NCI-H146 treated with DMSO at 0.1 percent for 48 hours (cell line): Measurements from ENCODE around the gene NF2.
"Not testable (repeated sequence)": the region's sequence is repeated elsewhere in the genome, so short reads cannot be mapped to it uniquely, and the experiment has no call there.

Experiments
- DNase-seq: peaks from one replicate; lab custom pipeline; 2025; ENCODE audit not compliant: unreplicated experiment; lab: John Stamatoyannopoulos, UW

NF2 gene

DNA sequence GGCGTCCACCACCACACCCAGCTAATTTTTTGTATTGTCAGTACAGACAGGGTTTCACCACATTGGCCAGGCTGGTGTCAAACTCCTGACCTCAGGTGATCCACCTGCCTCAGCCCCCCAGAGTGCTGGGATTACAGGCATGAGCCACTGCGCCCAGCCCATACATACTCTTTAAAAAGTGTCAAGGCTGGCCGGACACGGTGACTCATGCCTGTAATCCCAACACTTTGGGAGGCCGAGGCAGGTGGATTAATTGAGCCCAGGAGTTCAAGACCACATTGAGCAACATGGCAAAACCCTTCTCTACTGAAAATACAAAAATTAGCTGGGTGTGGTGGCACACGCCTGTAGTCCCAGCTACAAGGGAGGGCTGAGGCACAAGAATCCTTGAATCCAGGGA lies 9.0 kb upstream of the NF2 start:
- DNase-seq: not testable (repeated sequence)

DNA sequence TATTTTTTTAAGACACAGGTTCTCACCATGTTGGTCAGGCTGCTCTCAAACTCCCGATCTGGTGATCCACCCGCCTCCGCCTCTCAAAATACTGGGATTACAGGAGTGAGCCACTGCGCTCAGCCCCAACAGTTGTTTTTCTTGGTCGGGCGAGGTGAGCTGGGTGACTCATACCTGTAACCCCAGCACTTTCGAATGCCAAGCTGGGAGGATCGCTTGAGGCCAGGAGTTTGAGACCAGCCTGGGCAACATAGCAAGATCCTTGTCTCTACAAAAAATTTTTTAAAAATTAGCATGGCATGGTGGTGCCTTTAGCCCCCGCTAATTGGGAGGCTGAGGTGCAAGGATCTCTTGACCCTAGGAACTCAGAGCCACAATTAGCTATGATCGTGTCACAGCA lies 7.0 kb upstream of the NF2 start:
- DNase-seq: no peak

DNA sequence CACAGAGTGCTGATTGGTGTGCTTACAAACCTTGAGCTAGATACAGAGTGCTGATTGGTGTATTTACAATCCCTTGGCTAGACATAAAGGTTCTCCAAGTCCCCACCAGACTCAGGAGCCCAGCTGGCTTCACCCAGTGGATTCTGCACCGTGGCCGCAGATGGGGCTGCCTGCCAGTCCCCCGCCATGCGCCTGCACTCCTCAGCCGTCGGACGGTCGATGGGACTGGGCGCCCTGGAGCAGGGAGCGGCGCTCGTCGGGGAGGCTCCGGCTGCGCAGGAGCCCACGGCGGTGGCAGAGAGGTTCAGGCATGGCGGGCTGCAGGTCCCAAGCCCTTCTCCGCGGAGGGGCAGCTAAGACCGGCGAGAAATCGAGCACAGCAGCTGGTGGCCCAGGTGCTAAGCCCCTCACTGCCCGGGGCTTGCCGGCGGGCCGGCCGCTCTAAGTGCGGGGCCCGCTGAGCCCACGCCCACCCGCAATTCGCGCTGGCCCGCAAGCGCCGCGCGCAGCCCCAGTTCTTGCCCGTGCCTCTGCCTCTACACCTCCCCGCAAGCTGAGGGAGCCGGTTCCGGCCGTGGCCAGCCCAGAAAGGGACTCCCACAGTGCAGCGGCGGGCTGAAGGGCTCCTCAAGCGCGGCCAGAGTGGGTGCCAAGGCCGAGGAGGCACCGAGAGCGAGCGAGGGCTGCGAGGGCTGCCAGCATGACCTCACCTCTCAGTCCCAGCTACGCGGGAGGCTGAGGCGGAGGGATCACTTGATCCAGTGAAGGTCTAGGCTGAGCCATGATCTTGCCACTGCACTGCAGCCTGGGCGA lies 5.4 kb upstream of the NF2 start:
- not testable (repeated sequence) for DNase-seq

DNA sequence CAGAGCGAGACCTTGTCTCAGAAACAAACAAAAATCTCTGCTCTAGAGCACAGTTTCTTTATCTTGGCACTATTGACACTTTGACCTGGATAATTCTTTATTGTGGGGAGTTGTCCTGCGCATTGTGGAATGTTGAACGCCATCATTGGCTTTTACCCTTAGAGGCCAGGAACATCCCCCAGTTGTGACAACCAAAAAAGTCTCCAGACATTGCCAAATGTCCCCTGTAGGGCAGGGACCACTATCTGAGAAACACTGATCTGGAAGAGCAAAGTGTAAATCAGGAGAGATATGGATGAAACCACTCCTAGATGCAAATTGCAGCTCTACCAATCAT lies 4.8 kb upstream of the NF2 start:
- no peak for DNase-seq

DNA sequence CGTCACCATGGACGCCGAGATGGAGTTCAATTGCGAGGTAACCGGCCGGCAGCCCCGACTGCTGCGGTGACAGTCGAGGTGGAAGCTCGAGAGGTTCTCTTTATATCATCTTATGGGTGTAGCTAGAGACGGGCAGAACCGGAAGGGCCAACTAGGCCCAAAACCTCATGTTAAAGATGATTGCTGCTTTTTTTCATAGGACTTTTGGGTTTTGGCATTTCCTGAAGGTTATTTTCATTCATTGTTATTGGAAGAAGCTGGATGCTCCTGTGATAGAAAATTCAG lies 585 bp downstream of the NF2 start:
- DNase-seq: no peak

DNA sequence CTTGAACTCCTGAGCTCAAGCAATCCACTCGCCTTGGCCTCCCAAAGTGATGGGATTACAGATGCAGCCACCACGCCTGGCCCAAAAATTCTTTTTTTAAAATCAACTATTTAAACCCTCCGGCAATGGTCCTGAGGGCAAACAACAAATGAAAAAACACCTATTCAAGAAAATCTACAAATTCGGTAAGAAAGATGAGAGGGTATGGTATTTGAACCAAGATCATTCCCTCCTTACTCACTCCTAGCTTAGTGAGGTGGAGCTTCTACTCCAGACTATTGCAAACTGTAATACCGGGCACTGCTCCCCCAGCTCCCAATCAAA lies 2.1 kb downstream of the NF2 start:
- no peak for DNase-seq

DNA sequence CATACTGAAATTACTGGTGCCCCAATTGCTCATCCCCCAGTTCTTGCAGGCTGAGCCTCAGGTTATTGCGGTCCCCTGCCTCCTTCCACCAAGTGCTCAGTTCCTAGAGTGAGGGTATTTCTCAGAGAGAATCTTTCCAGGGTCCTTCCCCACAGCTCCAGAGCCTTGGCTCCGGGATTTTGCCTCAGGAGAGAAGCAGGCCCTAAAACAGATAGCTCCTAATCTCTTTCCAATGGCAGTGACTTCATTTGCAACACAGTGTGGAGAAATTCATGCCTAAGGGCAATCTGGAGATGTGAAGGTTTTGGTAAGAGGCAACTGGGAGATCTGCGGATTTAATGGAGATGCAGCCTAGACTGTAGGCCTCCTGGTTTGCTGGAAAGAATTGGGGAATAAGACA lies 2.9 kb downstream of the NF2 start:
- DNase-seq: no peak

DNA sequence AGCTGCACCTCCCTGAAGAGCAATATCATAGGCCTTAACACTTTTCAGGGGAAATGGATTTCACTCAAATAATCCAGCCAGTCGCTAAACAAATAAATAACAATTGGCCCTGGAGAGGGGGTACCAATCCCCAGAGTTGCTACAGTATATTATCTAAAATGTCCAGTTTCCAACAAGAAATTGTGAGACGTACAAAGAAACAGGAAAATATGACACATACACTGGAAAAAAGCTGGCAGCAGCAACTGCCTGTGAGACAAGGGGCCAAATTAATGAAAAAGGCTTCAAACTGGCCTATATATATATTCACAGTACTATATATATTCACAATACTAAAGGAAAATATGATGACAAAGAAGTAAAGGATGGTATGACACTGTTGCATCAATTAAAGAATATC lies 4.0 kb downstream of the NF2 start:
- no peak for DNase-seq

DNA sequence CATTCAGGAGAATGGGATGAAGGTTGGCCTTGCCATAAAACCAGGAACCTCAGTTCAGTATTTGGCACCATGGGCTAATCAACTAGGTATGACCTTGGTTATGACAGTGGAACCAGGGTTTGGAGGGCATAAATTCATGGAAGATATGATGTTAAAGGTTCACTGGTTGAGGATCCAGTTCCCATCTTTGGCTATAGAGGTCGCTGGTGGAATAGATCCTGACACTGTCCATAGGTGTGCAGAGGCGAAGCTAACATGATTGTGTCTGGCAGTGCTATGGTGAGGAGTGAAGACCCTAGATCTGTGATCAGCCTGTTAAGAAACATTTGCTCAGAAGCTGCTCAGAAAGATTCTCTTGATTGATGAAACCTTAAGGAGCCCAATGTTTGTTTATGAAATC lies 5.7 kb downstream of the NF2 start:
- no peak for DNase-seq

DNA sequence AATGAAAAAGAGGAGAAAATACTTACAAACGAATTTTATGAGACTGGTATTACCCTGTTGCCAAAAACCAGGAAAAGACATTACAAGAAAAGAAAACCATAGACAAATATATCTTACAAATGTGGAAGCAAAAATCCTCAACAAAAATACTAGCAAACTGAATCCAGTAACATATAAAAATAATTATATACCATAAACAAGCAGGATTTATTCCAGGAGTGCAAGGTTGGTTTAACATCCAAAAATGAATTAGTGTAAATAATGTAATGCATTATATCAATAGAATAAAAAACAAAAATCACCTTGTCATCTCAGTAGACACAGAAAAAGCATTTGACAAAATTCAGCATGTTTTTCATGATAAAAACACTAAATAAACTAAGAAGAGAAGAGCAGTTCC lies 7.3 kb downstream of the NF2 start:
- no peak for DNase-seq

DNA sequence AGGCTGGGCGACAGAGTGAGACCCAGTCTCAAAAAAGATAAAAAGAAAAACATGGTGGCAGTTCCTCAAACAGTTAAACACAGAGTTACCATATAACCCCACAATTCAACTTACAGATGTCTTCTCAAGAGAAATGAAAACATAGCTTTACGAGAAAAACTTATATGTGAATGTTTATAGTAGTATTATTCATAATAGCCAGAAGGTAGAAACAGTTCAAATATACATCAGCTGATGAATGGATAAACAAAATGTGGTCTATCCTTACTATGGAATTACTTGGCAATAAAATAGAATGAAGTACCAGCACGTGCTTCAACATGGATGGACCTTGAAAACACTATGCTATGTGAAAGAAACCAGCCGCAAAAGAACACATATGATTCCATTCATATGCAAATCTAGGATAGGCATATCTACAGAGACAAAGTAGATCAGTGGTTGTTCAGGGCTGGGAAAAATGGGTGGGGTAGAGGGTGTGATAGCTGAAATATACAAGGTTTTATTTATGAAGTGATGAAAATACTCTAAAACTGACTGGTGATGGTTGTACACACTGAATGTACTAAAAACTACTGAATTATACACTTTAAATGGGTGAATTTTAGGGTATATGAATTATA lies 12.4 kb downstream of the NF2 start:
- DNase-seq: no peak

DNA sequence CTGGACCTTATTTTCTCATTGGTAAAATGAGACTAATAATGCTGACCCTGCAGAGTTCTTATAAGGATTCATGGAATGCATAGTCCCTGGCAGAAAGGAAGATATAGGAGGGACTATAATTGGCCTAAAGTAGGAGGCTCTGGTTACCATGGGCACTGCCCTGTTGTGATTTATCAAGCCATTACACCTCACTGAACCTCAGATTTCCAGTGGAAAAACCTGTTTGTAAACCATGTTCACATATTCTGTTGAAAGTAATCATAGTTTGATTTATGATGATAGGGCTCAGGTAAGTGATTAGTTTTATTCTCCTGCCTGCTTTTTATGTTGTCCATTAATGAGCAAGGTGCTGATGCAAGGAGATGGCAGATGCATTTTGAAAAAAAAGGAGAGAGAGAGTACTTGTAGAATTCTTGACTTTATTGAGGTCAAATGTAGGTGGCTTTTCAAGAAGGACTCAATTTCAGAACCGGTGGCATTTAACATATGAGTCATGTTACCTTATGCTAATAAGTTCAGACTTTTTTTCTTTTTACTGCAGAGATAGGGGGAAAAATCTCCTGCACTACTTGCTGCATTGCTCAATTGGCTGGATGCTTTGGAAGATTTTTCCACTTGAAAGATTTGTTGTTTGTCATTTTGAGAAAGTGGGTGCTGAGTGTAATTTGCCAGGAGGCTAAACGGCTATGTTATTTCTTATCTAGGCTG lies 14.6 kb downstream of the NF2 start:
- DNase-seq: no peak

DNA sequence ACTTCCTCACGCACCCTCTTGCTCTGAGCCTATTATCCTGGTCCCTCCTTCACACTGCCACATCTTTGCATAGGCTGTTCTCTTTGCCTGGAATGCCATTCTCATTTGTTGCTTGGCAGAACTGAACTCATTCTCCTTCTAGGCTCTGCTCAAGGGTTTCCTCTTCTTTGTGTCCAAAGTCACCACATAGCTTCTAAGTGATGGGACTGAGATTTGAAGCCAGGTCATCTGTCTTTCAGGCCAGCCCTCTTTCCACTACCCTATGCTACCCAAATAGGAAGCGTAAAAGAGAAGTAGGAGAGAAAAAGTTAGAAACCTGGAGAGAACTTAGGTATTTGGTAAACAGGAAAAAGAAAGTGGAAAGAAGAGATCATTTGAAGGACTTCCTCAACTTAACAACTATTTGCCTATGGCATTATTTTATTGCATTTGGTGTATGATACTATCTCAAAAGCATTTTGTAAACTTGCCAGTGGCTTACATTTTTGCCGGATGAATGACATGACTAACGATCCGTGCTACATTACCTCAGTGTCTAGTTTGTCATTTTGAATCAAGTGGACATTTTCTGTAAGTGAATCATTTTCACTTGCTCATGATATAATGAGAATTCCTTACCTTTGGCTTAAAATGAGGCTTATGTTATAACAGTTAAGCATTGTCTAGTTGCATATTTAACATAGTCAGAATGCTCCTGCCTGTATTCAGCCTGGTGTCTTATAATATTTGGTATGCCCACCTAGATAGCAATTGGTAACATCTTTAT lies 18.5 kb downstream of the NF2 start:
- DNase-seq: no peak

DNA sequence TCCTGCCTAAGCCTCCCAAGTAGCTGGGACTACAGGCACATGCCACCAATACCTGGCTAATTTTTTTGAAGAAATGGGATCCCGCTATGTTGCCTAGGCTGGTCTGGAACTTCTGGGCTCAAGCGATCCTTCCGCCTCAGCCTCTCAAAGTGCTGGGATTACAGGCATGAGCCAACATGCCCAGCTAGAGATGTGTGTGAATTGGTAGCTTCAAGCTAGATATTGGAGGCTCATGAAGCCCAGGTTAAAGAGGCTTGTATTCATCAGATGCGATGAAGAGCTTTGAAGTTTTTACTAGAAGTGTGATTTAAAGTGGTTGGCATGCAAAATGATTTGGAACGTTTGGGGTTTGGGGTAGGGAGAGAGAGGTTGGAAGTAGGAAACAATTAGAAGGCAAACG lies 19.6 kb downstream of the NF2 start:
- no peak for DNase-seq

DNA sequence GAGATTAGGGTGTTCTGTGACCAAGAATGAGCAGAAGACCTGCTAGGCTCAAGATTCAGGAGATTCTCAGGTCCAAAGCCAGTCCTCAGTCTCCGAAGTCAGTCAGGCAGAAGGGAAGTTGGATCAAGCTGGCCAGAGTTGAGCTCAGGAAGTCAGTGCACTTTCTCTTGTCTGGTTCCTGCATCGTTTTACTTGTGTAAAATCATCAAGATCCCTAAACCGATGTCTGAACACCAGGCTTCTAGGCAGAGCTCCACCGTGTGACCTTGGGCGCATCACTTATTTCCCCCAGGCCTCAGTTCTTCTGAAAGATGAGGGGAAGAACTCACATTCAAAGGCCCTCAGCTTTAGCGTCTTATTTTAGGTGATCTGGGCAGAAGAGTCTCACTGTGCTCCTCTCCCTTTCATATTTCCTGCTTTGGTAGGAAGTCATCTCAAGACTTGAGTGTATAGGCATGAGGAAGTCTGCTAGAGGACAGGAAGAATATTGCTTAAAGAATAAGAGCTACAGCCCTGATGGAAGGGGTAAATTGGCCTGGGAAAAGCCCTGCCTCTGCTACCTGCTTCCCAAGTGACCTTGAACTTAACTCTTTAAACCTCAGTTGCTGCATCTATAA lies 20.2 kb downstream of the NF2 start:
- DNase-seq: no peak

DNA sequence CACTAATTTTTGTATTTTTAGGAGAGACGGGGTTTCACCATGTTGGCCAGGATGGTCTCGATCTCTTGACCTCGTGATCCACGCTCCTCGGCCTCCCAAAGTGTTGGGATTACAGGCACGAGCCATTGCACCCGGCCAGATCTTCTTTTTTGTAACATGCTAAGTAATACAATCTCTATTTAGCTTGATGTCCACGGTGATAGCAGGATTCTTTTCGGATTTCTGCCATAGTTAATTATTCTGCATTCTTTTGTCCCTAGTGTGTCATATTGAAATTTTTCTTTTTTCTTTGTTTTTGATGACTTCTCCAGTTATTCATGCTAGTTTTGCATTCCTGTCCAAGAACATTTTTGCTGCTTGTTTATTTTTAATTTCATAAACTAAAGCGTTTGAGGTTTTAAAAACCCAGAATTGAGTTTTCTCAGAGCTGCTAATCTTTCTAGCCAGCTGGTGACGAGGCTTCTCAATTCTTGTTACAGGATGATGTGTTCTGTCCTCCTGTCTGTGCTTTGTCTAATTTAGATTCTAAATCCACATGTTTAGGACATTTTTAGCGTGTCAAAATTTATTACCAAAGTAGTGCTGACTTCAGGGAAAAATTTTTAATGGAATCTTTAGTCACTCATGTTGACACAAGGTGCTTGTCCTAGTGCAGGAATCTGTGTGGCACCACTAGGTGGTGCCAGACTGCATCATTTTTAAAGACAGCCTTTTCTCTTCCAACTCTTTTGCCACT lies 21.8 kb downstream of the NF2 start:
- peak; percentile 29 for DNase-seq

DNA sequence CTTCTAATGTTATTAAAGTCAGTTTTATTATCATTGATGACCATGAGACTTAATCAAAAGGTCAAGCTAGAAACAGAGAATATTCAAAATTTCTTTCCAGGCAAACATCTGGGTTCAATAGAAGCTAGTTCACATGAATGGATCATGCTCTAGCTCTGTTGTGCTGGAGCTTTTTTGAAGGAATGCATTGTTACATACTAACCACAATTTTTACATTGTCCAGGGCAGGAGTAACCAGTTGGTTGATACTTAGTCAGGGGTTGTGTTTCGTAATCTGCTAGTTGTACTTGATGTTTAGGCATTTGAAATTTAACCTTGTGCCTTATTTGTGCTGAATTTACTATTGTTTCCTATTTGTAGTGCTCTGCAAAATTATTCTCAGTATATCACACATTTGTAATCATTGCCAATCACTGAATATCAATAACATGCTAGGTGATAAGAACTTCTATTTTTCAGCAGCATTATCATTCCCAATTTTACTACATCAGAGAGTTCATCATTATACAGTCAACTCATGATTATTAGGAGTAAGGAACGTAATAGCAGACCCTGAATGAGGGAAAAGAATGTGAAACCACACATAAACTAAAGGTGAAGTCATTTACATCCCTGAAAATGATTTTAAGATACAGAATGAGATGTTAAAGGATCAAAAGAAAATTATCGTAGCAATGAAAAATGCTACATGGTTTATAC lies 23.2 kb downstream of the NF2 start:
- DNase-seq: no peak

DNA sequence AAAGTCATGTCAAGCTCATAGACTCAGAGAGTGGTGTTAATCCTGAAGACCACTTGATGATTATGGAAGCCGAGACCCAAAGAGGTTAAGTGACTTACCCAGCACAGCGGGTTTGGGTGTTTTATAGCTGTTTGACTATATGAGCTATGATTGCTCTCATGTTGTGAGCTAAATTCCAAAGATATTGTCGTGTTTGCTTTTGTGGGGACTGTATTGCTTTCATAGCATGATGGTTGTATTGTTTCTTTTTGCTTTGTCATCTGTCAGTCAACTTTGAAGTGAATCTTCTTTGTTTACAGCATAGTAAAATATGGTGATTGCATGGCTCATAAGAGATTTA lies 23.7 kb downstream of the NF2 start:
- no peak for DNase-seq

DNA sequence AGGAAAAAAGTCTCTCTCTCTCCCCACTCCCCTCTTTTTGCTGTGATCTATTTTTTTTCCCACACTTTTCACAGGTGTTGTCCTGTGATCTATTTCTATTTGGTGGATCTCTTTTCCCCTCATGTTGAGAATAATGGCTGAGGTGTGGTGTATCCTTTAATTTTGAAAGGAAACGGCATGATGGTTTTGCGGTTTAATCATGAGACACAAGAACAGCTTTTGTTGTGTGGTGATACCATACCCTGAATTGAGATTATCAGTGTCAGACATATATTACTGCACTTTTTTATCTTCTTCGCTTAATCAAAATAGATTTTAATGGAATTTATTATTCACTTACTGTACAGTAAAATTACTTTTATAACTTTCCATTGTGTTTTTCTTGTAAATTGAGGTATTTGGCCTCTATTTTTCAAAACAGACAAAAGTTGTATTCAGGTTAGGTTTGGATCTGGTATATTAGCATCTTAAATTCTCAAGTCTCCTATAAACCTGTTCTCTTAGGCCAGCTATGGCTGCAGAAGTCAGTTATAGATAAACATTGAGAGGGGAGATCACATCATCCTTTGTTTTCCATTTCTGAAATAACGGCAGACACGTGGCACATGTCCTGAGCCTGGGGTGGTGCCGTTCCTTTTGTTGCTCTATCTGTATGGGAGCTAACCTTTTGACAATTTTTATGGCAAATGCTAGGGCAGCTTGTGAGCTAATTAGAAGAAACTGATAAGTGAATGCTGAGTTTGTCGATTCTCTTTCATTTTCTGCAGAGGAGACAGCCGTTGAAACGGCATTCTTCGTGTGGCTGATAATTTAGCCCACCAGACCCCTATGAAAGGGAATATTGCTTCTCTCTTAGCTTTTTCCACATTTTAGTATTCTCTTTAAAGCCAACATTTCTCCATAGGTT lies 25.8 kb downstream of the NF2 start:
- no peak for DNase-seq
